GF-D8 (cell line): ENCODE measurements around the gene TSPEAR.
"Not testable (repeated sequence)": the region's sequence is repeated elsewhere in the genome, so short reads cannot be mapped to it uniquely, and the experiment has no call there.

Source experiments
- DNase-seq: peaks from one replicate; lab custom pipeline; 2025; lab: John Stamatoyannopoulos, UW

Gene TSPEAR

GRCh38 chr21:44568667-44569556 lies 142.5 kb downstream of the TSPEAR start:
- no peak for DNase-seq

DNA sequence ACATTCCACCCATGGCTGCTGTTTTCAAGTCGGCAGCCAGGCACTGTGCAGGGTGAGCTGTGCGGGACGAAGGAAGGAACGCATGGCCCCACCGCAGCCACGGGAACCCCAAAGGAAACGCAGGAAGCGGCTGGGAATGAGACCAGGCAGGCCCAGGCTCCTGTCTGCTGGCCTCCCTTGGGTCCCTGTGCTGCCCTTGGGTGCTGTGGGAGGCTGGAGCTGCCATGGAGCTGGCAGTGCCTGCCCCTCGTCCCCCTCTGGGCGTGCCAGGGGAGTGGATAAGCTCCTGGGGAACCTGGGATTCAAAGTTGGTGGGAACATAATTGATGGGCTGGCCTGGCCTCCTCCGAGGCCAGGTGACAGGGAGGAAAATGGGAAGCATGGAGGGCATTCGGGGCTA lies 143.1 kb downstream of the TSPEAR start:
- DNase-seq, result no peak

- no peak for DNase-seq
These were observed 143.7 kb downstream of the TSPEAR start for GRCh38 chr21:44567481-44568171.

DNA sequence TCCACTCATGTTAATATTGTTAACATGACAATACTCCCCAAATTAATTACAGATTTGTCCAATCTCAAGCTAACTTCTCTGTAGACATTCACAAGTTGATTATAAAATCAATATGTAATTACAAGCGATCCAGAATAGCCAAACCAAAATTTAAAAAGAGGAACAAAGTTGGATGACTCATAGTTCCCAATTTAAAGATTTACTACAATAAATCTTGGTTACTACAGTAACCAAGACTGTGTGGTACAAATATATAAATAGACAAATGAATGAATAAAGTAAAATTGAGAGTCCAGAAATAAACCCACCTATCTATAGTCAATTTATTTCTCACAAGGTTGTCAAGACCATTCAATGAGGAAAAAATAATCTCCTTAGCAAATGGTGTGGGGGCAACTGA lies 145.0 kb downstream of the TSPEAR start:
- peak; percentile 33 for DNase-seq

GRCh38 chr21:44564886-44565598 lies 146.3 kb downstream of the TSPEAR start:
- DNase-seq, result no peak

DNA sequence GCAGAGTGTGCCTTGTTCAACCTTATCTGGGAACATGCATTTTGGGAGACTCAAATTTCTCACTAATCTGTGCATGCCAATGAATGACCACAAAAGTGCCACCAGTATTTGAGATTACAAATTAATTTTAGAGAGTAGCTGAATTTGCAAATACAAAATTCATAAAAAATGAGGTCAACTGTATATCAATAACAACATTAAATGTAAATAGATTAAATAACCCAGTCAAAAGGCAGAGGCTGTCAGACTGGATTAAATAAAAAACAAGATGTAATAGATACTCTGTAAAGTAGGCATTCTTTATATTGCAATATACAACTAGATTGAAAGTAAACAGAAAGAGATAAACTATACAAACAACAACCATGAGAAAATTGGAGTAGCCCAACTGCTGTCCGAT lies 147.3 kb downstream of the TSPEAR start:
- no peak for DNase-seq

DNA sequence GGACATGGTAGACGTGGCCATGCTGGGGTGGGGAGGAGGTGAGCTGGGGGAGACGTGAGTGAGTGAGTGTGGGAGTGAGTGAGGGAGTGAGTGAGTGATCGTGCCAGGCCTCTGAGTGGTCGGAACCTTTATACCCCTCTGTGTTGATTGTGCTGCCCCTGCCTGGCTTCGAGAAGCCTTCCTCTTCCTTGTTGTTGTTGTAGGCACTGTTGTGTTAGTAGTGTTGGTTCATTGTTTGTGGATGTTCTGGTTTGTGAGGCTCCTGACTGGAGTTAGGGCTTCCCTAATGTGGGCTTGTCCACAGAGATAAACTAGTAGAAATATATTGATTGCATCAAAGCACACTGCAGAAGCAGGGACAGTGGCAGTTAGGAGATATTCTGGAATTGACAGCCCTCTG lies 152.7 kb downstream of the TSPEAR start, which contains the start of gene KRTAP10-3:
KRTAP10-3 (minus strand) TSS at position 101 of the 400 bp plus-strand sequence; CDS start at position 21, 80 bp downstream.
- DNase-seq, result no peak

GRCh38 chr21:44558329-44558675 lies 153.1 kb downstream of the TSPEAR start:
- not testable (repeated sequence) for DNase-seq

DNA sequence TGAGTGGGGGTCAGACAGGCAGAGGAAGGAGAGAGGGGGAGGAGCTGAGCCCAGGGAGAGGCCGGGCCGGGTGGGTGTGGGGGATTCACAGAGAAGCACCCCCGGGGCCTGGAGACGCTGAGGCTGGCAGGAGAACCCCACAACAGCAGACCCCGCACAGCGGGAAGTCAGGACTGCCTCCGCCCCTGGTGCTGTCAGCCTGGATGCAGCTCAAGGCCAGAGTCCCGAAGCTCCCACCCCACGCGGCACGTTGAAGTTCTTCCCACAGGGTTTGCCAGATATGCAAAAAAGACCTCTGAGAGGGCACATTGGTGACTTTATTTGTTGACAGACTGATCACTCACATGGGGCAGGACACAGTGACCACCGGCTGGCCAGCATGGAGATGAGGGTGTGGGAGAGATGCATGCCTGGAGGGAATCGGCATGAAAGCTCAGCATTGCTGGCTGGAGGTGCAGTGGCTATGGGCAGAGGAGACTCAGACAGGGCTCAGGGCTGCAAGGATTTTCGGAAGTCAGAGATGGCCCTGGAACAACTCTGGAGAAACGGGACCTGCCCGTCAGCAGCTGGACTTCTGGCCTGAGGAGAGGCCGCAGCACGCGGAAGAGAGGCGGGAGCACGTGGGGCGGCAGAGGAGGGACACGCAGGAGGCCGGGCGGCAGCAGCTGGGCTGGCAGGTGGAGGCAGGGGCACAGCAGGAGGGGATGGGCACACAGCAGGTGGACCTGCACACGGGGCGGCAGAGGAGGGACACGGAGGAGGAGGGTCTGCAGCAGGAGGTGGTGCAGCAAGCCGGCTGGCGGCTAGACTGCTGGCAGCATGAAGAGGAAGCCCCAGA lies 153.7 kb downstream of the TSPEAR start:
- no peak for DNase-seq

GRCh38 chr21:44556879-44557278 lies 154.5 kb downstream of the TSPEAR start:
- DNase-seq, result peak; percentile 41

DNA sequence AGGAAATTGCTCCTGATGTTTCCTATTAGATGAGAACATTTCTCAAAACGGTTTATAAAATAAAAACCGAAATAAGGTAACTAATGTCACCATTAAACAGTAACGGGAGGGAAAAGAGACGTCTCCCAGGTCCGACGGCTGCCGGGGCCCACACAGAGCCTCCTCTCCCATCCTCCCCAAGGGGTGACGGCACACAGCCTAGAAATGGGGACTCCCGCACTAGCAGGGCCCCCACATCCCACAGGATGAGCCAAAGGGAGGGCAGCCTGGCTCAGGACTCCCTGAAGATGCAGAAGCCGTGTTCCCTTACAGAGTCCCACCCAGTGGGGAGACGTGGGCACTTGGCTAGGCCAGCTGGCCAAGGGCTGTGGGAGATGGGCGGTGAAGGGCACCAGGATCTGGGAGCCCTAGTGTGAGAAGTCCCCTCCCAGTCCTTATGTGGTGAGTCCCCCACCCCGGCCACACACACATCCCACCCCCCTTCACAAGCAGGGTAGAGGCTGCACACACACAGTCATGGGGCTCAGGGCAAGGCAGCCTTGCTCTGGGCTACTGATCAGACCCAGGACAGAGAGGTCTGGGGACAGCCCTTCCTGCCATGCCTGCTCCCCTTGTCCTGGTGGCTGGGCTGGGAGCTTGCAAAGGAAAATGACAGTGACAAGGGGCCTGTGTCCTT lies 156.0 kb downstream of the TSPEAR start:
- no peak for DNase-seq

DNA sequence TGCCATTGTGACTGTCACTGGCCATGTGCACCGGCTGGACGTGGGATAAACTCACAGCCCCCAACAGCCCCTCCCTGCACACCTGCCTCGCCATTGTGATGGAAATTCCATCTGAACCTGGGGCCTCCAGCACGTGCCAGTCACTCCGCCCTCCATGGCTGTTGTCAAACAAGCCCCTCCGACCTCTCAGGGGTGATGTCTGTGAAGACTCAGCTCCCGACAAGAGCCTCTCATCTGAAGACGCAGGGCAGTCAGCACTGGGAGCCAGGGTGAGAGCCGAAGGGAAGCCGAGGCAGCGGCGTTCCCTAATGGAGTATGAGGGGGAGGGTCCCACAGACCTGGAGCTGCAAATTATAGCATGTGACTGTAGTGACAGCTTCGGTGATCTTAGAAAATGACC lies 158.7 kb downstream of the TSPEAR start:
- no peak for DNase-seq

DNA sequence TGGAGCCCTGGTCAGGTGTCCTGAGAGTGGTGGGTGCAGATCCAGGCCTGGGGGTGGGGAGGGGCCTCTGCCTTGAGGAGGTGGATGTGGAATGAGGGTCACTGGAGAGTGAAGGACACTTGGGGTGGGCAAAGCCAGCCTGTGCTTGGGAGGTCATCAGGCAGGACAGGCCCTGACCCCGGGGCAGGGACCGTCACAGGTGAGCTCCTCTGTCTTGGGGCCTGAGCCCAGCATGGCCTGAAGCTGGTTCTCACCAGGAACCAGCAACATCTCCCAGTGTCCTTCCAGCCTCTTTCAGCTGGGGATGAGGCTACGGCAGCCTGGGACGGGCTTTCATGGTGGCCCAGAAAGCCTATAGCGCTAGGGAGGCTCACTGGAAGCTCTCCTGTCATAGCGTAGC lies 159.2 kb downstream of the TSPEAR start:
- DNase-seq, result no peak

GRCh38 chr21:44551340-44551961 lies 159.9 kb downstream of the TSPEAR start, which contains the start of gene KRTAP10-2:
TSS of gene KRTAP10-2 (minus strand) at chr21:44551505. CDS start at chr21:44551458, 47 bp downstream.
- DNase-seq, result no peak

GRCh38 chr21:44550807-44551206 lies 160.6 kb downstream of the TSPEAR start:
- no peak for DNase-seq

DNA sequence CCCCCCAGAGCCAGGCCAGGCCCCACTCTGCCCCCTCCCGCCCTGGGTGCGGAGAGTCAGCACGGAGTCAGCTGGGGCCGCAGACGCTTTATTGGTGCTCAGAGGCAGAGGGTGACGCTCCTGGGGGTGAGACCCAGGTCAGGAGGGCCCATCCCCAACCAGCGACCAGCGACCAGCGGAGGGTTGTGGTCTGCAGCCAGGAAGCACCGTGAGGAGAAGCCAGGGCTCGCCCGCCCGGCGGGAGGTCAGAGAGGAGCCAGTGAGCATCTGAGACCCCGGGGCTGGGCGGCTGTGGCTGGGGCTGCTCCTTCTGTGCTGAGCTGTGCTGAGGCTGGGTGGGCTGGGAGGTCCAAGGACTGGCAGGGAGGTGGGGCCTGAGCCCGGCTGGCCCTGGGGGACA lies 161.1 kb downstream of the TSPEAR start:
- DNase-seq, result not testable (repeated sequence)

DNA sequence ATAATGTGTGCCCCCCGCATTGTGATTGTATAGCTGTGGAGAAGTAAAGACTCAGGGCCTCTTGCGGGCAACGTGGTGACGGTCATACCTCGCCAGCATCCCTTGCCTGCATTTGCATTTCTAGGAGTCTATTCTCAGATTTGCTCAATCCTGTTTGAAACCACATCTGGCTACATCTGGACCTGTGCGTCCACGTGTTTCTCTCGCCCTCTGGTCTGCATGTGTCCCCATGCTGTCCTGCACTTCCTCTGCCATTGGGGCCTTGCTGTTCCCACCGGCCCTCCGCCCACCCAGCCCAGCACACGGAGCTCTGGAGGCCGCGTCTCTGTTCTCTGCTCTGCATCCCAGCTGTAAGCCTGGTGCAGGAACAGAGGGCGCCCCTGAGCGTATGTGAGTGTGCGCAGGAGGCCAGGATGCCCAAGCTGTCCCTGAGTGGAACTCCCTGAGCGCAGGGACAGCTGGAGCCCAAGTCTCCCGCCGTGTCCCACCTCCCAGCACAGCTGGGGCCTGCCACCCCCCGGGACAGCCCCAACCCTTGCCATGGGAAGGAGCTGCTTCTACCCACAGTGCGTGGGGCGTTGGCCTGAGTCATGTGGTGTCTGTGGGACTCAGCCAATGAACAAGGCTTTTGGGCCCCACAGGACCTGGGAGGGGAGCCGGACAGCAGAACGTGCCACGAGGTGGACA lies 161.7 kb downstream of the TSPEAR start:
- DNase-seq, result no peak

DNA sequence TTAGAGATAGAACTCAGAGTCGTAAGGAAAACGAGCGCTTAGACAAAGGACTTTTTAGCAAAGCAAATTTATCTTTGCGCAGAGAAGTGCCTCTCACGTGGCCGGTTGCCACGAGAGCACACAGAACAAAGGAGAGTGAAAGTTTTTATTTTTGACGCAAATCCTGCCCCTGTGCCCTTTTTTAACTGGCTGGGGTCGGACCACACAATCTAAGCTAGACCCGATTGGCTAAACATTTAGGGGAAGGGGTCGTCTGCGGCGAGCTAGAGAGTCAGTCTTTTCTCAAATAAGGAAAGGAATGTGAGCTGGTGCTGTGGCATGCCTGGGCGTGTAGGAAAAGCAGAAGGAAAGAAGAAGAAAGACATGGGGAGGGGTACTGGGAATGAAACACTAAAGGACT lies 162.4 kb downstream of the TSPEAR start:
- DNase-seq, result no peak

DNA sequence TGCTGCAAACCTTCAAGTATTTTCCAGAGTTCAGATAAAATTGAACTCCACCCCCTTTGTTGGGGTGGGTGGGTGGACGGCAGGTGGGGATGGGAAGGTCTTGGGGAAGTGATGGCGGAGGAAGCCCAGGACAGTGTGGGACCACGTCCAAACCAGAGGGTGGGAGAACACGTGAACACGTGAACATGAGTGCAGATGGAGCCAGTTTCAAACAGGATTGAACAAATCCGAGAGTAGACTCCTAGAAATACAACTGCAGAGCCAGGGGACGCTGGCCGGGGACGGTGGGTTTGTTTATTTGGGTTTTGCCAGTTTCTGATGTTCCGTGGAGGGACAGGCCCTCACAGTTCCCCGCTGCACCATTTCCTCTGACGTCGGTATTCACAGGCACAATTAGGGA lies 163.0 kb downstream of the TSPEAR start:
- DNase-seq, result no peak
